GM19099 (cell line): ENCODE measurements around the gene DDX10.

ENCODE experiments used
- POLR2A ChIP-seq: IDR thresholded peaks from 3 replicates; pipeline ENCODE4 v1.6.1; 2011; ENCODE audit warnings: low read depth; ENCODE audit not compliant: insufficient read length; ENCODE audit errors: extremely low read depth

Gene DDX10

DNA sequence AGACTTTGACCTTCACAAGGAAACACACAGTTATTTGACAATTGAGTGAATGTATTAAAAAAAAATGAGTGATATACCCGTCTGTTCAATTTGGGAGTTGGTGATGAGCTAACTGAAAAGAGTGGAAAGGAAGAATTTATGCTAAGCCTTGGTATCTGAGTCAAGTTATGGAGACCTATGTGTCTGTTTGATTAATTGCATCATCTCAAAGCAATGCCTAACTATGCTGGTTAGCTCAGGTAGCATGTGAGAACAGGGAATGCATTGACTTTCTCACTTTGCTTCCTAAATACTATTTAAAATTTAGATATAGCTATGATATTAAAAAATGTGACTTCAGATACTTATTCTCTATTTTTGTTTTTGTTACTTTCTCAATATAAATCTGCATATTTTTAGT lies 110.5 kb downstream of the DDX10 start:
- TF ChIP-seq POLR2A = no peak

DNA sequence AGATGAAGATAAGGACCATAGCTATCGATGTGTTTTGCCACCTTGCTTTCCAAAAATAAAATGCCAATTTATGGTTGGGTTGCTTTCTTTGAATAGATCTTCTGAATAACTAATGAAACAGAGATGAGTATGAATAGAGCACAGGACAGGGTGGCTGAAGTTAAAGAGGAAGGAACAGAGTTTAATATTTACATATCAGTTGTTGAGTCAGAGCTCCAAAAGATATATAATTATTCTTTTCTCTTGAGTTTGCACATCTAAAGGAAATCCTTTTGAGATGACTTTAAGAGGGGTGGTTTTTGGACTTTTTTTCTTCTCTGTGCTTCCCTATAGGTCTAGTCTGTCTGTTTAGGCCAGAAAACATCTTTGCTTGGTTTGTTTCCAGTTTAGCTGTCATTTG lies 115.2 kb downstream of the DDX10 start:
- no peak for TF ChIP-seq POLR2A

- no peak for TF ChIP-seq POLR2A
These were observed 117.1 kb downstream of the DDX10 start for GRCh38 chr11:108781946-108782345.

DNA sequence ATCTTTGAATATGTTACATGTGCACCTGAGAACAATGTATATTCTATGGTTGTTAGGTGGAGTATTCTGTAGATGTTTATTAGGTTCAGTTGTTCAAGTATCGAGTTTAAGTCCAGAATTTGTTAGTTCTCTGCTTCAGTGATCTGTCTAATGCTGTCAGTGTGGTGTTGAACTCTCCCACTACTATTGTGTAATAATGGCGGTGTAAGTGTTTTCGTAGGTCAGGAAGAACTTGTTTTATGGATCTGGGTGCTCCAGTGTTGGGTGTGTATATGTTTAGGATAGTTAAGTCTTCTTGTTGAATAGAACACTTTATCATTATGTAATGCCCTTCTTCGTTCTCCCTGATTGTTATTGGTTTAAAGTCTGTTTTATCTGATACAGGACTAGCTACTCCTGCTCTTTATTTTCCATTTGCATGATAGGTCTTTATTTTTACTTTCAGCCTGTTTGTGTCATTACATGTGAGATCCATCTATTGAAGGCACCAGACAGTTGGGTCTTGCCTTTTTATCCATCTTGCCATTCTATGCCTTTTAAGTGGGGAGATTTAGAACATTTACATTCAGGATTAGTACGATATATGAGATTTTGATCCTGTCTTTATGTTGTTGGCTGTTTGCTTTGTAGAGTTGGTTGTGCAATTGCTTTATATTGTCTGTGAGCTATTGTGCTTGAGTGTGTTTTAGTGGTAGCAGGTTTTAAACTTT lies 121.6 kb downstream of the DDX10 start:
- TF ChIP-seq POLR2A = no peak

DNA sequence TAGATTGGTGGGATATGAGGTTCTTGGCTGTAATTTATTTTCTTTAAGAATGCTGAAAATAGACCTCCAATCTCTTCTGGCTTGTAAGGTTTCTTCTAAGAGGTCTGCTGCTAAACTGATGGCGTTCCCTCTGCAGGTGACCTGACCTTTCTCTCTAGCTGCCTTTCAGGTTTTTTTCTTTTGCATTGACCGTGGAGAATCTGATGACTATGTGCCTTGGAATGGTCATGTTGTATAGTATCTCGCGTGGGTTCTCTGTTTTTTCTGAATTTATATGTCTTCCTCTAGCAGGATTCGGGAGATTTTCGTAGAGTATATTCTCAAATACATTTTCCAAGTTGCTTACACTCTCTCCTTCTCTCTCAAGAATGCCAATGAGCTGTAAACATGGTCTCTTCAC lies 122.2 kb downstream of the DDX10 start:
- TF ChIP-seq POLR2A = no peak

GRCh38 chr11:108788565-108789199 lies 123.8 kb downstream of the DDX10 start:
- no peak for TF ChIP-seq POLR2A

DNA sequence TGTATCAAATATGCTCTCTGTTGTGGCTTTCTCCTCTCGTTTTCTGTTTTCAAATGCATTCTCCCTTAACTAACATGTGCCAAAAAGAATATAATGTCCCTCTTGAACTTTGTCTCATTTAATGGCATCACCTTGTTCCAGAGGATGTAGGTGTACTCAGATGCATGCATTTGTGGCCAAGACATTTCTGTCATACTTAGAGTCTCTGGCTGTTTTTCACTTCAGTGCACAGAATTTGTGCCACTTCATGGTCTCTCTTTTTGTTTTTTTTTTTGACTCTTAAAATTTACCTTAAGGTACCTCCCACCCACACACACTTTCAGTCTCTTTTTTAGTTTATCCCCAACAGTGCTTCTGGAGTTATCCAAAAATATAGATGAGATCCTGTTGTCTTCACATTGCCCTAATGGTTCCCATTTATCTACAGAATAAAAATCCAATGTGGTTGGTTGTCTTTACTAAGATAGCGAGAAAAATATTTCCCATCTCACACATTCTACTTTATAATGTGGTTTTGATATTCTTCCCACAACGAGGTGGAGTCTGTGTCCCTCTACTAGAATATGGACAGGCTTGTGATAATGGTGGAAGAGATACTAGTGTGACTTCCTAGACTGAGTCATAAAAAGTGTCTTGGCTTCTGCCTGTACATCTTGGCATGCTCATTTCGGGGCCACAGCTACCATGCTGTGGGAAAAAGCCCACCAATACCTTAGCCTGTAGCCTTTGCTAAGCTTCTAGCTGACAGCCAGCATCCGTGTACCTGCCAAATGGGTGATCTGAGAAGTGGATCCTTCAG lies 125.8 kb downstream of the DDX10 start:
- TF ChIP-seq POLR2A = no peak

GRCh38 chr11:108793138-108793537 lies 128.3 kb downstream of the DDX10 start:
- TF ChIP-seq POLR2A = no peak

DNA sequence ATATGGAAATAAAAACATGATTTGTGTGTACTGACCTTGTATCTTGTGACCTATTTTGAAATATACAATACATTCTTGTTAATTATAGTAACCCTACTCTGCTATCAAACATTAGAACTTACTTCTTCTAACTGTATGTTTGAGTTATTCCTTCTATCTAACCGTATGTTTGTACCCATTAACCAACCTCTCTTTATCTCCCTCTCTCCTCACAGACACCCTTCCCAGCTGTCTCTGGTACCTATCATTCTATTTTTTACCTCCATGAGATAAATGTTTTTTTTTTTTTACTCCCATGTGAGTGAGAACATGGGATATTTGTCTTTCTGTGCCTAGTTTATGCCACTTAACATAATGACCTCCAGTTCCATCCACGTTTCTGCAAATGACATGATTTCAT lies 128.7 kb downstream of the DDX10 start:
- TF ChIP-seq POLR2A = no peak

- TF ChIP-seq POLR2A = no peak
These were observed 131.7 kb downstream of the DDX10 start for GRCh38 chr11:108796551-108796950.

DNA sequence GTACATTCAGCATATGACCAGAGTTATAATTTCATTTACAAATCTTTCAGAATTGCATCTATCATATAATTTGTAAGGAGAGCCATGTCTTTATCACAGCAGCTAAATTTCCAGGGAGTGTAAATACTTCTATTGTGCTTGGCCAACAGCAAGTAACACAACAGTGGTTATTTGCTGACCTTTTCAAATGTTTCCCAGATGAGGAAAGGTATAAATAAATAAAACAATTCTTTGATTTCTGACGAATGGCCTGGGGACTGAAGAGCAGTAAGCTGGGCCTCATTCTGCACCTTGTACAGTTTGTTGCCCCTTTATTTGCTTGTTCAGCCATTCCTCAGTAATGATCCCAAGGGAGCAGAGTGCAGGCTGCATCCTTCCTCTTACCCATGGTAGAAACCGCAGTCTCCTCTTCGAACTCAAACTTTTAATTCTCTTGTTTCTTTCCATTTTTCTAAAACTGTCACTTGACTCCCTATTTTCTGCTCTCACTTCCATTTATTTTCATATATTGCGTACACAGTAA lies 132.8 kb downstream of the DDX10 start:
- no peak for TF ChIP-seq POLR2A

DNA sequence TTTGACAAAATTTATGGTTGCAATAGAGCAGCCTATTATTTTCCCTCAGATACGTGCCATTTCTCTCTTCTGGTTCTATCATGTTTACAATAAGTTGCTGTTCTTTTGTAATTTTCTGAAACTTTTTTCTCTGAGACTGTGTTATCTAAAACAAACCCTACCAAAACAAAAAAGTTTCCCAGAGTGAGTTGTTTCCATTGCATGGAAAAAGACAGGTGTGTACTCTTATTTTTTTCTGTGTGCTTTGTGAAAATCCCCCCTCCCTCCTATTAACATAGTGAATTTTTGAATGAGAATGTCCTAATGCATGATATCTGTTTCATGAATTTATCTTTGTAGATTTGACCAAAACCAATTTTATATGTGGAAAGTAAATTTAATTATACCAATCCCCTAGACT lies 137.6 kb downstream of the DDX10 start:
- TF ChIP-seq POLR2A = no peak

- no peak for TF ChIP-seq POLR2A
These were observed 138.9 kb downstream of the DDX10 start for GRCh38 chr11:108803776-108804175.

DNA sequence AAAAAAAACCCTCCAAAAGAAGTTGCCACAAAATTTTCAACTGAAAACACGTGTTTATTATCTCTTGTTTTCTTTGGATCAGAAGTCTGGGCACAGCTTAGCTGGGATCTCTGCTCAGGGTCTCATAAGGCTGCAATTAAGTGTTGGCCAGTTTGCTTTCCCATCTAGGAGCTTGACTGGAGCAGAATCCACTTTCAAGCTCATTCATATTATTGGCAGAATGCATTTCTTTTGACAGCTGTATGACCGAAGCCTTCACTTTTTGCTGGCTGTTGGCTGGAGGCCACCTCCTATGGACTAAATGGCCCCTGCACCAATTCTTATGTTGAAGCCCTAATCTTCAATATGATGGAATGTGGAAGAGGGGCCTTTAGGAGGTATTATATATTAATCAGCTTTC lies 139.6 kb downstream of the DDX10 start:
- no peak for TF ChIP-seq POLR2A

GRCh38 chr11:108805030-108805429 lies 140.2 kb downstream of the DDX10 start:
- no peak for TF ChIP-seq POLR2A

DNA sequence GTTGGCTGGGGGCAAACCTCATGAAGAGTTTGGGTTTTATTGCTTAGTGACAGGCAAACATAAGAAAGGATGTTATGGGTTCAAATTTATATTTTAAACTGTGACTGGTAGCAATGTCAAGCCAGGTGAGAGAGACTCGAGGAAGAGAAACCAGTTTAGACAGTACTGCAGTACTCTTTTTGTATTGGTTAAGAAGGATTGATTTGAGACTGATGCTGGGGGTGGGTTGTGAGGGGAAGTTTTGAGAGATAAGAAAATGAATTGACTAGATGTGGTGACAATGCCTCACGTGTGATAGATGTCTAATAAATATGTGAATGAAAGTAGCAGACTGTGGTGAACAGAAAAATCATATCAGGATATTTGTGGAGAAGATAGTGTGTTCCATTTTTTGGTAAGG lies 142.4 kb downstream of the DDX10 start:
- no peak for TF ChIP-seq POLR2A
